Neural progenitor cell (in vitro differentiated cells): Measurements from ENCODE around the gene PRKAG2. TPM values are rescaled to one million over a fixed set of nuclear protein-coding genes. Genes with fewer than 3 reads are reported as not detected.

ENCODE experiments used
- DNase-seq: peaks from one replicate; pipeline ENCODE4 v3.0.0-alpha.2; 2016; ENCODE audit warnings: low spot score
- H2AFZ ChIP-seq: fragments of 200-600 bp; sonication (generic); replicated peaks from 2 replicates; pipeline ENCODE4 v1.6.1; 2016; ENCODE audit warnings: antibody characterized with exemption
- H3F3A ChIP-seq: fragments of 200-600 bp; sonication (generic); 2 replicates; pipeline ENCODE4 v1.6.1; 2016; ENCODE audit warnings: antibody characterized with exemption, low read depth
- H3K27ac ChIP-seq: fragments of 200-600 bp; sonication (generic); 2 replicates; pipeline ENCODE4 v1.5.1; 2016; ENCODE audit warnings: mild to moderate bottlenecking
- H3K27me3 ChIP-seq: fragments of 200-600 bp; sonication (generic); 2 replicates; pipeline ENCODE4 v1.6.1; 2016; ENCODE audit warnings: mild to moderate bottlenecking, moderate library complexity
- H3K36me3 ChIP-seq: fragments of 200-600 bp; sonication (generic); 2 replicates; pipeline ENCODE4 v1.5.1; 2016
- H3K4me1 ChIP-seq: fragments of 200-600 bp; sonication (generic); 2 replicates; pipeline ENCODE4 v1.6.1; 2016; ENCODE audit warnings: mixed run types
- H3K4me2 ChIP-seq: fragments of 200-600 bp; sonication (generic); 2 replicates; pipeline ENCODE4 v1.6.1; 2016
- H3K4me3 ChIP-seq: fragments of 200-600 bp; sonication (generic); 2 replicates; pipeline ENCODE4 v1.5.1; 2016
- H3K79me2 ChIP-seq: fragments of 200-600 bp; sonication (generic); 2 replicates; pipeline ENCODE4 v1.6.1; 2016; ENCODE audit warnings: low read depth
- H3K9ac ChIP-seq: fragments of 200-600 bp; sonication (generic); 2 replicates; pipeline ENCODE4 v1.6.1; 2016
- H3K9me3 ChIP-seq: fragments of 200-600 bp; sonication (generic); 2 replicates; pipeline ENCODE4 v1.5.1; 2016; ENCODE audit warnings: low read depth
- H4K20me1 ChIP-seq: fragments of 200-600 bp; sonication (generic); 2 replicates; pipeline ENCODE4 v1.6.1; 2016; ENCODE audit warnings: low read depth
- H3K27ac Mint-ChIP-seq: 3 replicates; pipeline ENCODE4 v1.8.0; 2021; ENCODE audit warnings: mixed read lengths
- H3K27me3 Mint-ChIP-seq: 2 replicates; pipeline ENCODE4 v1.8.0; 2022; ENCODE audit warnings: low read depth, mild to moderate bottlenecking, inconsistent platforms, moderate library complexity, mixed read lengths; ENCODE audit not compliant: insufficient read depth
- H3K36me3 Mint-ChIP-seq: 3 replicates; pipeline ENCODE4 v1.8.0; 2021; ENCODE audit warnings: mixed read lengths
- H3K4me1 Mint-ChIP-seq: 3 replicates; pipeline ENCODE4 v1.8.0; 2021; ENCODE audit warnings: mixed read lengths
- H3K4me3 Mint-ChIP-seq: 3 replicates; pipeline ENCODE4 v1.8.0; 2021; ENCODE audit warnings: mild to moderate bottlenecking, moderate library complexity, mixed read lengths
- H3K9me3 Mint-ChIP-seq: 3 replicates; pipeline ENCODE4 v1.8.0; 2020; ENCODE audit warnings: mixed read lengths
- CTCF ChIP-seq: fragments of 200-600 bp; sonication (generic); IDR thresholded peaks from 2 replicates; pipeline ENCODE4 v1.5.1; 2017; ENCODE audit warnings: antibody characterized with exemption, mild to moderate bottlenecking
- EZH2 ChIP-seq: fragments of 200-600 bp; sonication (generic); IDR thresholded peaks from 2 replicates; pipeline ENCODE4 v1.6.1; 2017; ENCODE audit warnings: antibody characterized with exemption, mild to moderate bottlenecking, moderate library complexity
- EZH2phosphoT487 ChIP-seq: fragments of 200-600 bp; sonication (generic); IDR thresholded peaks from 2 replicates; pipeline ENCODE4 v1.6.1; 2017; ENCODE audit warnings: antibody characterized with exemption
- total RNA-seq: library from RNA; depleted of rRNA; stranded (reverse); fragments of >200 nt; gene quantifications from 2 replicates; pipeline ENCODE4 v1.2.3, GENCODE V29; 2015; ENCODE audit warnings: low replicate concordance

Gene PRKAG2
- total RNA-seq, 1 donor from 2014 or later: 11.4 TPM

- no peaks in the 10 kb centered on the region for H3K9me3 Mint-ChIP-seq
- H3K79me2 ChIP-seq: no peaks in the 10 kb centered on the region
- H3K36me3 ChIP-seq: no peaks in the 10 kb centered on the region
- H3K27ac ChIP-seq: no peak overlapping the region
- H3K9ac ChIP-seq: no peak overlapping the region
- no peak overlapping the region for H3K4me3 ChIP-seq
- H2AFZ ChIP-seq: no peak overlapping the region
- no peak overlapping the region for H3K27ac Mint-ChIP-seq
- TF ChIP-seq EZH2phosphoT487 (no peak), EZH2 (no peak)
- no peaks in the 10 kb centered on the region for H3K36me3 Mint-ChIP-seq
- H3K4me2 ChIP-seq: no peak overlapping the region
- H4K20me1 ChIP-seq: no peaks in the 10 kb centered on the region
- no peaks in the 10 kb centered on the region for H3K27me3 ChIP-seq
- no peaks in the 10 kb centered on the region for H3K4me1 ChIP-seq
- no peaks in the 10 kb centered on the region for H3F3A ChIP-seq
- no peaks in the 10 kb centered on the region for H3K9me3 ChIP-seq
- DNase-seq: no peak
- peaks cover 16% of the 10 kb centered on the region for H3K4me1 Mint-ChIP-seq
- H3K27me3 Mint-ChIP-seq: peaks cover 9% of the 10 kb centered on the region
- H3K4me3 Mint-ChIP-seq: no peak overlapping the region
Observed at GRCh38 chr7:151553356-151553755, 323.6 kb downstream of the PRKAG2 start.

GRCh38 chr7:151552352-151553028, 324.4 kb downstream of the PRKAG2 start:
- no peaks in the 10 kb centered on the region for H3F3A ChIP-seq
- no peak overlapping the region for H3K9ac ChIP-seq
- H3K4me2 ChIP-seq: no peak overlapping the region
- no peak for TF ChIP-seq EZH2phosphoT487
- TF ChIP-seq CTCF: no peak
- no peak for TF ChIP-seq EZH2
- no peaks in the 10 kb centered on the region for H3K9me3 Mint-ChIP-seq
- H3K4me3 Mint-ChIP-seq: no peak overlapping the region
- no peaks in the 10 kb centered on the region for H3K27me3 ChIP-seq
- H3K4me3 ChIP-seq: no peak overlapping the region
- H3K79me2 ChIP-seq: no peaks in the 10 kb centered on the region
- no peaks in the 10 kb centered on the region for H4K20me1 ChIP-seq
- H3K36me3 Mint-ChIP-seq: no peaks in the 10 kb centered on the region
- no peaks in the 10 kb centered on the region for H3K36me3 ChIP-seq
- peaks cover 10% of the 10 kb centered on the region for H3K27me3 Mint-ChIP-seq
- H2AFZ ChIP-seq: no peak overlapping the region
- peaks cover 16% of the 10 kb centered on the region for H3K4me1 Mint-ChIP-seq
- H3K4me1 ChIP-seq: no peaks in the 10 kb centered on the region
- H3K9me3 ChIP-seq: no peaks in the 10 kb centered on the region
- DNase-seq: no peak
- peak overlapping the region; percentile 81 for H3K27ac Mint-ChIP-seq
- no peak overlapping the region for H3K27ac ChIP-seq

- H3K4me3 ChIP-seq: no peak overlapping the region
- no peaks in the 10 kb centered on the region for H4K20me1 ChIP-seq
- no peaks in the 10 kb centered on the region for H3K9me3 ChIP-seq
- TF ChIP-seq CTCF: no peak
- TF ChIP-seq EZH2: no peak
- no peak for TF ChIP-seq EZH2phosphoT487
- H3K27ac Mint-ChIP-seq: peak overlapping the region; percentile 81
- H3K27me3 ChIP-seq: no peaks in the 10 kb centered on the region
- no peak overlapping the region for H3K4me2 ChIP-seq
- DNase-seq: no peak
- H3F3A ChIP-seq: no peaks in the 10 kb centered on the region
- H3K4me1 ChIP-seq: no peaks in the 10 kb centered on the region
- H3K36me3 Mint-ChIP-seq: no peaks in the 10 kb centered on the region
- H3K27ac ChIP-seq: no peak overlapping the region
- H3K4me3 Mint-ChIP-seq: no peak overlapping the region
- H3K9me3 Mint-ChIP-seq: no peaks in the 10 kb centered on the region
- H3K4me1 Mint-ChIP-seq: peaks cover 19% of the 10 kb centered on the region
- peaks cover 10% of the 10 kb centered on the region for H3K27me3 Mint-ChIP-seq
- H3K36me3 ChIP-seq: no peaks in the 10 kb centered on the region
- H2AFZ ChIP-seq: no peak overlapping the region
- H3K79me2 ChIP-seq: no peaks in the 10 kb centered on the region
- no peak overlapping the region for H3K9ac ChIP-seq
Observed at GRCh38 chr7:151551820-151552219, 325.1 kb downstream of the PRKAG2 start.

- no peaks in the 10 kb centered on the region for H3K27me3 ChIP-seq
- H3K27me3 Mint-ChIP-seq: peaks cover 10% of the 10 kb centered on the region
- no peaks in the 10 kb centered on the region for H3K36me3 ChIP-seq
- no peak overlapping the region for H2AFZ ChIP-seq
- no peak overlapping the region for H3K4me3 ChIP-seq
- TF ChIP-seq EZH2phosphoT487 (no peak), EZH2 (no peak), CTCF (no peak)
- H3K9me3 Mint-ChIP-seq: no peaks in the 10 kb centered on the region
- H3F3A ChIP-seq: no peaks in the 10 kb centered on the region
- H3K9ac ChIP-seq: no peak overlapping the region
- H3K36me3 Mint-ChIP-seq: no peaks in the 10 kb centered on the region
- no peak for DNase-seq
- no peak overlapping the region for H3K4me2 ChIP-seq
- no peak overlapping the region for H3K27ac ChIP-seq
- H4K20me1 ChIP-seq: no peaks in the 10 kb centered on the region
- H3K4me3 Mint-ChIP-seq: no peak overlapping the region
- no peaks in the 10 kb centered on the region for H3K9me3 ChIP-seq
- peaks cover 19% of the 10 kb centered on the region for H3K4me1 Mint-ChIP-seq
- no peaks in the 10 kb centered on the region for H3K79me2 ChIP-seq
- H3K27ac Mint-ChIP-seq: peak overlapping the region; percentile 24
- no peaks in the 10 kb centered on the region for H3K4me1 ChIP-seq
Observed at GRCh38 chr7:151550656-151551286, 326.1 kb downstream of the PRKAG2 start.
